NB4 (cell line): ENCODE data around the gene FAN1.

Experiments used
- MYC ChIP-seq: IDR thresholded peaks from 2 replicates; pipeline ENCODE4 v1.6.1; 2011; ENCODE audit warnings: low read depth, low read length
- POLR2A ChIP-seq: IDR thresholded peaks from 2 replicates; pipeline ENCODE4 v1.6.1; 2011; ENCODE audit warnings: mild to moderate bottlenecking; ENCODE audit not compliant: insufficient read length; ENCODE audit errors: extremely low read depth
- TF ChIP-seq, protein P1 (sequence below): IDR thresholded peaks from one replicate; pipeline ENCODE4 v1.5.1; 2012; ENCODE audit warnings: low read depth, low read length
- TF ChIP-seq, protein P2 (sequence below): IDR thresholded peaks from 2 replicates; pipeline ENCODE4 v1.6.1; 2011; ENCODE audit warnings: low read depth, low read length

DNA sequence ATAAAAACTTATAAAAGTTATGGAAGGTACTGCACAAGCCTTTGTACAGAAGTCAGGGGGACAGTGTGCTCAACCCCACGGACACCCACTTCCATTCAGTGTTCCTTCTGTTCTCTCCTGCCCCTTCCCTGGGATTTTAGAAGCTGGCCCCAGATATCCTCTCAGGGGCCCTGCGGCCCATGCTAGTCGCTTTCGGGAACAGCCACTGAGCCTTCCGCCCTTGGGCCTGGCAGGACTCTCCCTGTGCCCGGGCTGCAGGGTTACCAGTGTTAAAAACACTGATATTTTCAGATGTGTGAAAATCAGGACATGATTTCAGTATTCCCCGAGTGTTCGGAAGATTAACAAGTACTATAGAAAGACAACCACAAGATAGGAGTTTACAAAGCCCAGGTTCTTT lies 22.4 kb downstream of the FAN1 start:
- no peak for TF ChIP-seq MYC
- TF ChIP-seq, protein P1, sequence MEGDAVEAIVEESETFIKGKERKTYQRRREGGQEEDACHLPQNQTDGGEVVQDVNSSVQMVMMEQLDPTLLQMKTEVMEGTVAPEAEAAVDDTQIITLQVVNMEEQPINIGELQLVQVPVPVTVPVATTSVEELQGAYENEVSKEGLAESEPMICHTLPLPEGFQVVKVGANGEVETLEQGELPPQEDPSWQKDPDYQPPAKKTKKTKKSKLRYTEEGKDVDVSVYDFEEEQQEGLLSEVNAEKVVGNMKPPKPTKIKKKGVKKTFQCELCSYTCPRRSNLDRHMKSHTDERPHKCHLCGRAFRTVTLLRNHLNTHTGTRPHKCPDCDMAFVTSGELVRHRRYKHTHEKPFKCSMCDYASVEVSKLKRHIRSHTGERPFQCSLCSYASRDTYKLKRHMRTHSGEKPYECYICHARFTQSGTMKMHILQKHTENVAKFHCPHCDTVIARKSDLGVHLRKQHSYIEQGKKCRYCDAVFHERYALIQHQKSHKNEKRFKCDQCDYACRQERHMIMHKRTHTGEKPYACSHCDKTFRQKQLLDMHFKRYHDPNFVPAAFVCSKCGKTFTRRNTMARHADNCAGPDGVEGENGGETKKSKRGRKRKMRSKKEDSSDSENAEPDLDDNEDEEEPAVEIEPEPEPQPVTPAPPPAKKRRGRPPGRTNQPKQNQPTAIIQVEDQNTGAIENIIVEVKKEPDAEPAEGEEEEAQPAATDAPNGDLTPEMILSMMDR, result no peak
- TF ChIP-seq POLR2A, result no peak
- TF ChIP-seq, protein P2, sequence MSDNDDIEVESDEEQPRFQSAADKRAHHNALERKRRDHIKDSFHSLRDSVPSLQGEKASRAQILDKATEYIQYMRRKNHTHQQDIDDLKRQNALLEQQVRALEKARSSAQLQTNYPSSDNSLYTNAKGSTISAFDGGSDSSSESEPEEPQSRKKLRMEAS, result no peak
